ENCODE measurements around the gene FNBP1.

FNBP1 gene

GRCh38 chr9:129885670-129886106 is 157.3 kb downstream of the FNBP1 start (continued):
- TF ChIP-seq MZF1 (tag by site-specific recombination; IDR thresholded peaks at IDR 0.05; ENCODE audit: borderline replicate concordance) (no peak), KLF16 (tag by site-specific recombination; IDR thresholded peaks at IDR 0.05) (peak; percentile 70), ZNF830 (tag by site-specific recombination; IDR thresholded peaks at IDR 0.05; ENCODE audit: low read depth) (no peak), SP3 (tag by site-specific recombination; IDR thresholded peaks at IDR 0.05) (peak; percentile 97), ZNF10 (tag by site-specific recombination; IDR thresholded peaks at IDR 0.05) (peak; percentile 46; the same call in 1 of the 2 replicates), ZBTB7A (tag by site-specific recombination; IDR thresholded peaks at IDR 0.05; ENCODE audit: low read depth) (no peak), IKZF3 (tag by site-specific recombination; IDR thresholded peaks at IDR 0.05) (no peak; the same call in 1 of the 2 replicates), ZNF521 (tag by site-specific recombination; IDR thresholded peaks at IDR 0.05) (no peak), WT1 (tag by site-specific recombination; IDR thresholded peaks at IDR 0.05) (peak; percentile 55; the same call in 1 of the 2 replicates), ZNF433 (tag by site-specific recombination; IDR thresholded peaks at IDR 0.05; ENCODE audit: low read depth) (no peak), GLIS2 (tag by site-specific recombination; IDR thresholded peaks at IDR 0.05) (peak; percentile 98), ZFP69B (tag by site-specific recombination; IDR thresholded peaks at IDR 0.05) (peak; percentile 92), KLF7 (tag by site-specific recombination; IDR thresholded peaks at IDR 0.05; ENCODE audit: borderline replicate concordance) (peak; percentile 75; the same call in 1 of the 2 replicates), PRDM4 (tag by site-specific recombination; IDR thresholded peaks at IDR 0.05) (no peak), ZNF654 (tag by site-specific recombination; IDR thresholded peaks at IDR 0.05; ENCODE audit: low read depth) (peak; percentile 56), HOXA7 (CRISPR knock-in tag; IDR thresholded peaks at IDR 0.05; ENCODE audit: borderline replicate concordance) (no peak), ZNF211 (tag by site-specific recombination; IDR thresholded peaks at IDR 0.05; ENCODE audit: low read depth) (no peak), ZNF114 (tag by site-specific recombination; IDR thresholded peaks at IDR 0.05) (no peak), ZNF155 (tag by site-specific recombination; IDR thresholded peaks at IDR 0.05) (no peak), PATZ1 (tag by site-specific recombination; IDR thresholded peaks at IDR 0.05) (peak; percentile 95), ZNF777 (tag by site-specific recombination; IDR thresholded peaks at IDR 0.05; ENCODE audit: borderline replicate concordance) (no peak), ZNF510 (tag by site-specific recombination; IDR thresholded peaks at IDR 0.05; ENCODE audit: insufficient replicate concordance) (no peak), ZNF629 (tag by site-specific recombination; IDR thresholded peaks at IDR 0.05) (peak; percentile 51; the same call in 1 of the 2 replicates), ZNF23 (tag by site-specific recombination; IDR thresholded peaks at IDR 0.05; ENCODE audit: borderline replicate concordance) (no peak), SP7 (tag by site-specific recombination; IDR thresholded peaks at IDR 0.05) (peak; percentile 55), ZBTB17 (tag by site-specific recombination; IDR thresholded peaks at IDR 0.05) (peak; percentile 83), ZNF19 (tag by site-specific recombination; IDR thresholded peaks at IDR 0.05; ENCODE audit: low read depth) (no peak), ZNF391 (tag by site-specific recombination; IDR thresholded peaks at IDR 0.05; ENCODE audit: borderline replicate concordance, low read depth) (no peak)
- TF ChIP-seq, protein P1, sequence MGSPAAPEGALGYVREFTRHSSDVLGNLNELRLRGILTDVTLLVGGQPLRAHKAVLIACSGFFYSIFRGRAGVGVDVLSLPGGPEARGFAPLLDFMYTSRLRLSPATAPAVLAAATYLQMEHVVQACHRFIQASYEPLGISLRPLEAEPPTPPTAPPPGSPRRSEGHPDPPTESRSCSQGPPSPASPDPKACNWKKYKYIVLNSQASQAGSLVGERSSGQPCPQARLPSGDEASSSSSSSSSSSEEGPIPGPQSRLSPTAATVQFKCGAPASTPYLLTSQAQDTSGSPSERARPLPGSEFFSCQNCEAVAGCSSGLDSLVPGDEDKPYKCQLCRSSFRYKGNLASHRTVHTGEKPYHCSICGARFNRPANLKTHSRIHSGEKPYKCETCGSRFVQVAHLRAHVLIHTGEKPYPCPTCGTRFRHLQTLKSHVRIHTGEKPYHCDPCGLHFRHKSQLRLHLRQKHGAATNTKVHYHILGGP (tag by site-specific recombination; IDR thresholded peaks at IDR 0.05), result no peak
- TF ChIP-seq, protein P2, sequence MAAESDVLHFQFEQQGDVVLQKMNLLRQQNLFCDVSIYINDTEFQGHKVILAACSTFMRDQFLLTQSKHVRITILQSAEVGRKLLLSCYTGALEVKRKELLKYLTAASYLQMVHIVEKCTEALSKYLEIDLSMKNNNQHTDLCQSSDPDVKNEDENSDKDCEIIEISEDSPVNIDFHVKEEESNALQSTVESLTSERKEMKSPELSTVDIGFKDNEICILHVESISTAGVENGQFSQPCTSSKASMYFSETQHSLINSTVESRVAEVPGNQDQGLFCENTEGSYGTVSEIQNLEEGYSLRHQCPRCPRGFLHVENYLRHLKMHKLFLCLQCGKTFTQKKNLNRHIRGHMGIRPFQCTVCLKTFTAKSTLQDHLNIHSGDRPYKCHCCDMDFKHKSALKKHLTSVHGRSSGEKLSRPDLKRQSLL (tag by site-specific recombination; IDR thresholded peaks at IDR 0.05), result no peak
- TF ChIP-seq, protein P3, sequence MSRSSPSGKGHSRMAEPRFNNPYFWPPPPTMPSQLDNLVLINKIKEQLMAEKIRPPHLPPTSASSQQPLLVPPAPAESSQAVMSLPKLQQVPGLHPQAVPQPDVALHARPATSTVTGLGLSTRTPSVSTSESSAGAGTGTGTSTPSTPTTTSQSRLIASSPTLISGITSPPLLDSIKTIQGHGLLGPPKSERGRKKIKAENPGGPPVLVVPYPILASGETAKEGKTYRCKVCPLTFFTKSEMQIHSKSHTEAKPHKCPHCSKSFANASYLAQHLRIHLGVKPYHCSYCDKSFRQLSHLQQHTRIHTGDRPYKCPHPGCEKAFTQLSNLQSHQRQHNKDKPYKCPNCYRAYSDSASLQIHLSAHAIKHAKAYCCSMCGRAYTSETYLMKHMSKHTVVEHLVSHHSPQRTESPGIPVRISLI (tag by site-specific recombination; IDR thresholded peaks at IDR 0.05), result no peak
- TF ChIP-seq, protein P4, sequence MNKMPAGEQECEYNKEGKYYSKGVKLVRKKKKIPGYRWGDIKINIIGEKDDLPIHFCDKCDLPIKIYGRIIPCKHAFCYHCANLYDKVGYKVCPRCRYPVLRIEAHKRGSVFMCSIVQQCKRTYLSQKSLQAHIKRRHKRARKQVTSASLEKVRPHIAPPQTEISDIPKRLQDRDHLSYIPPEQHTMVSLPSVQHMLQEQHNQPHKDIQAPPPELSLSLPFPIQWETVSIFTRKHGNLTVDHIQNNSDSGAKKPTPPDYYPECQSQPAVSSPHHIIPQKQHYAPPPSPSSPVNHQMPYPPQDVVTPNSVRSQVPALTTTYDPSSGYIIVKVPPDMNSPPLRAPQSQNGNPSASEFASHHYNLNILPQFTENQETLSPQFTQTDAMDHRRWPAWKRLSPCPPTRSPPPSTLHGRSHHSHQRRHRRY (tag by site-specific recombination; IDR thresholded peaks at IDR 0.05), result no peak
